Endothelial cell of umbilical vein (primary cell): ENCODE measurements around the gene CABLES1.

Experiments used
- EZH2 ChIP-seq: IDR thresholded peaks from 2 replicates; pipeline ENCODE4 v1.6.1; 2012; ENCODE audit warnings: borderline replicate concordance, low read depth, mild to moderate bottlenecking, moderate library complexity, low read length, inconsistent platforms; ENCODE audit not compliant: severe bottlenecking
- MAX ChIP-seq: IDR thresholded peaks from 2 replicates; pipeline ENCODE4 v1.6.1; 2011; ENCODE audit not compliant: insufficient read depth, insufficient read length
- POLR2A ChIP-seq: IDR thresholded peaks from 2 replicates; pipeline ENCODE4 v1.6.1; 2012; ENCODE audit warnings: low read depth, mild to moderate bottlenecking, control low read depth, low read length
- POLR2AphosphoS5 ChIP-seq: IDR thresholded peaks from 2 replicates; pipeline ENCODE4 v1.6.1; 2012; ENCODE audit warnings: low read depth, mild to moderate bottlenecking, control low read depth, low read length, moderate library complexity; ENCODE audit not compliant: insufficient read depth
- TF ChIP-seq, protein P1 (sequence below), 2 donors: IDR thresholded peaks; 1 replicate in 1 of 2; 2 replicates in 1 of 2; pipeline ENCODE4 v1.5.1; 2011; ENCODE audit warnings: low read length in 2 of 2, mild to moderate bottlenecking in 2 of 2, moderate library complexity in 2 of 2, control low read depth in 1 of 2, inconsistent platforms in 1 of 2, low read depth in 1 of 2; ENCODE audit not compliant: insufficient read depth in 1 of 2; ENCODE audit errors: extremely low read depth in 1 of 2

DNA sequence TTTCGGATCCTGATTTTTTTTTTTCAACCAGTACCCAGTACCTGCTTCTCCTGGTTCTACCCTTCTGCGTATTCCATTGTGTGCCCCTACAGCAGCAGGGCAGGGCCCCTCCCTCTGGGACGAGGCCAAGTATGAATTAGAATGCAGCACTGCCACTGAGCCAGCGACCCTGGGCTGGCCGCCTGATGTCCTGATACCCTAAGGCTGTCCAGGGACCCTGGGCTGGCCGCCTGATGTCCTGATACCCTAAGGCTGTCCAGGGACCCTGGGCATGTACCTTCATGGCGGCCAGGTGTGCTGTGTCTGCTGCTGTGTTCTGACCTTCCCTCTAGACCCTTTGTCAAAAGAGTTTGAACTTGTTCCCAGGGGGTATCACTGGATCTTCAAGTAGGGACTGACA is 42.9 kb downstream of the CABLES1 start:
- TF ChIP-seq, protein P1, sequence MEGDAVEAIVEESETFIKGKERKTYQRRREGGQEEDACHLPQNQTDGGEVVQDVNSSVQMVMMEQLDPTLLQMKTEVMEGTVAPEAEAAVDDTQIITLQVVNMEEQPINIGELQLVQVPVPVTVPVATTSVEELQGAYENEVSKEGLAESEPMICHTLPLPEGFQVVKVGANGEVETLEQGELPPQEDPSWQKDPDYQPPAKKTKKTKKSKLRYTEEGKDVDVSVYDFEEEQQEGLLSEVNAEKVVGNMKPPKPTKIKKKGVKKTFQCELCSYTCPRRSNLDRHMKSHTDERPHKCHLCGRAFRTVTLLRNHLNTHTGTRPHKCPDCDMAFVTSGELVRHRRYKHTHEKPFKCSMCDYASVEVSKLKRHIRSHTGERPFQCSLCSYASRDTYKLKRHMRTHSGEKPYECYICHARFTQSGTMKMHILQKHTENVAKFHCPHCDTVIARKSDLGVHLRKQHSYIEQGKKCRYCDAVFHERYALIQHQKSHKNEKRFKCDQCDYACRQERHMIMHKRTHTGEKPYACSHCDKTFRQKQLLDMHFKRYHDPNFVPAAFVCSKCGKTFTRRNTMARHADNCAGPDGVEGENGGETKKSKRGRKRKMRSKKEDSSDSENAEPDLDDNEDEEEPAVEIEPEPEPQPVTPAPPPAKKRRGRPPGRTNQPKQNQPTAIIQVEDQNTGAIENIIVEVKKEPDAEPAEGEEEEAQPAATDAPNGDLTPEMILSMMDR (IDR thresholded peaks at IDR 0.05; ENCODE audit: extremely low read depth in 1 of 2, insufficient read depth in 1 of 2, low read depth in 1 of 2, low read length in 2 of 2) = no peak
- TF ChIP-seq POLR2AphosphoS5 (no peak), EZH2 (no peak), POLR2A (no peak), MAX (no peak)
